PC-3 (cell line): ENCODE data around the gene NUDT22. TPM values are rescaled to one million over a fixed set of nuclear protein-coding genes. Genes with fewer than 3 reads are reported as not detected.

ENCODE experiments used
- ATAC-seq: fragments of 200-7000 bp; cut with Tn5 transposase; 2 replicates; pipeline ENCODE4 v1.9.1; 2020; ENCODE audit warnings: mild to moderate bottlenecking, moderate library complexity
- BruUV-seq: library from RNA; stranded (reverse); fragments of 400-500 nt; replicated peaks from 2 replicates; lab custom pipeline; 2021; lab: Mats Ljungman, UMichigan
- CTCF ChIA-PET: fragments of 300-600 bp; sonication (Branson Sonifier 250); formaldehyde crosslinking; loops from one replicate; lab custom pipeline; 2022; ENCODE audit warnings: antibody characterized with exemption; lab: Charles Lee
- POLR2A ChIA-PET: fragments of 300-600 bp; sonication (Branson Sonifier 250); formaldehyde crosslinking; loops from one replicate; lab custom pipeline; 2022; ENCODE audit warnings: antibody characterized with exemption; ENCODE audit not compliant: unreplicated experiment; lab: Charles Lee
- DNase-seq: peaks from one replicate; pipeline ENCODE4 v3.0.0-alpha.2; 2015
- H2AFZ ChIP-seq: fragments of 300-600 bp; sonication (generic); 2 replicates; pipeline ENCODE4 v1.6.0; 2016; ENCODE audit warnings: antibody characterized with exemption, low read length
- H3F3A ChIP-seq: fragments of 300-600 bp; sonication (generic); one replicate; pipeline ENCODE4 v1.6.0; 2017; ENCODE audit warnings: antibody characterized with exemption, low read length, control low read depth, mild to moderate bottlenecking; ENCODE audit not compliant: unreplicated experiment
- H3K27ac ChIP-seq: fragments of 300-600 bp; sonication (generic); 2 replicates; pipeline ENCODE4 v1.5.1; 2016; ENCODE audit warnings: mild to moderate bottlenecking, low read length
- H3K27me3 ChIP-seq: fragments of 300-600 bp; sonication (generic); 2 replicates; pipeline ENCODE4 v1.6.1; 2016; ENCODE audit warnings: low read length, mixed read lengths
- H3K36me3 ChIP-seq: fragments of 300-600 bp; sonication (generic); 2 replicates; pipeline ENCODE4 v1.6.1; 2016; ENCODE audit warnings: low read depth, mixed run types, low read length, mixed read lengths
- H3K4me1 ChIP-seq: fragments of 300-600 bp; sonication (generic); 2 replicates; pipeline ENCODE4 v1.5.1; 2016; ENCODE audit warnings: low read length; ENCODE audit not compliant: insufficient read depth
- H3K4me2 ChIP-seq: fragments of 300-600 bp; sonication (generic); 2 replicates; pipeline ENCODE4 v1.6.0; 2016; ENCODE audit warnings: low read length
- H3K4me3 ChIP-seq: fragments of 300-600 bp; sonication (generic); 2 replicates; pipeline ENCODE4 v1.5.1; 2016; ENCODE audit warnings: mild to moderate bottlenecking, low read length, mixed read lengths
- H3K79me2 ChIP-seq: fragments of 300-600 bp; sonication (generic); 2 replicates; pipeline ENCODE4 v1.6.1; 2017; ENCODE audit warnings: low read length, mixed read lengths
- H3K9ac ChIP-seq: fragments of 300-600 bp; sonication (generic); 2 replicates; pipeline ENCODE4 v1.6.0; 2016; ENCODE audit warnings: mild to moderate bottlenecking, low read length
- H3K9me2 ChIP-seq: fragments of 300-600 bp; sonication (generic); replicated peaks from 2 replicates; pipeline ENCODE4 v1.6.1; 2016; ENCODE audit warnings: mixed run types, low read length, mixed read lengths
- H3K9me3 ChIP-seq: fragments of 300-600 bp; sonication (generic); 2 replicates; pipeline ENCODE4 v1.6.1; 2016; ENCODE audit warnings: low read length, mixed read lengths
- H4K20me1 ChIP-seq: fragments of 300-600 bp; sonication (generic); 2 replicates; pipeline ENCODE4 v1.6.1; 2016; ENCODE audit warnings: low read length, mixed read lengths
- EZH2 ChIP-seq: fragments of 300-600 bp; sonication (generic); IDR thresholded peaks from one replicate; pipeline ENCODE4 v1.6.1; 2017; ENCODE audit warnings: antibody characterized with exemption, mild to moderate bottlenecking, low read length; ENCODE audit not compliant: unreplicated experiment
- EZH2phosphoT487 ChIP-seq: fragments of 300-600 bp; sonication (generic); IDR thresholded peaks from 2 replicates; pipeline ENCODE4 v1.6.1; 2018; ENCODE audit warnings: mild to moderate bottlenecking, antibody characterized with exemption, low read length, borderline replicate concordance
- intact Hi-C: fragments of 100-400 bp; cut with micrococcal nuclease; formaldehyde crosslinking; loops from 2 replicates; pipeline ENCODE4 v1.9.0; 2023
- total RNA-seq: library from RNA; depleted of rRNA; stranded (reverse); fragments of >200 nt; gene quantifications from 2 replicates; pipeline ENCODE4 v1.2.3, GENCODE V29; 2014
- TF ChIP-seq, protein P1 (sequence below): fragments of 300-600 bp; sonication (generic); conservative IDR thresholded peaks from 2 replicates; pipeline ENCODE4 v1.5.1; 2017; ENCODE audit warnings: antibody characterized with exemption, low read depth, mild to moderate bottlenecking, low read length

Gene NUDT22
- total RNA-seq, 1 experiment from 2014 or later, result 98.3 TPM

DNA sequence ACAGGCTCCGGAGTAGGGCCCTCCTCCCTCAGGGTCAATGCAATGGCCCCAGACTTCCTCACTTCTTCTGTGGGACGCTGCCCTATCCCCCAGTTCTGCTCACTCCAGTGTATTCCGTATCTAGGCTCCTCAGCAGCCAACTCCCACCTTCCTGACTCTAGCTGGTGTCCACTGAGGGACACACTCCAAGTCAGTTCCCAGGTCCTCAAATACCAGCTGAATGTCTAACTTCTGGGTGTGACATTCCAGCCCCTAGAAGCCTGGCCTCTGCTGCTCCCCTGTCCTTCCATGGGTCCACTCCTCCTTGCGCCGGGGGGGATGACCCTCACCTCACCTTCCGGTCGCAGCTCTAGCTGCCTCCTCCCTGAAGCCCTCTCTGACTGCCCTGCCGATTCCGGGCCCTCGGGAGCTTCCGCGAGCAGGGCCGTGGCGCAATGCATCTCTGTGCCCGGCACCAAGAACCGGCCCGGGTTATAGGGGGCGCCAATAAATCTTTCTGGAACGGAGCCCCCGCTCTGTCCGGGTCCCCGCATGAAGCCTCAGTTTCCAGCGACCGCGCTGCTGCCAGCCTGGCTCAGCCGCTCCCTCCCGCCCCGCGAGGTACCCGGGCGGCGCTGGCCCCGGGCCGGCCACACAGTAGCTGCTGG lies 42.9 kb downstream of the NUDT22 start:
- H2AFZ ChIP-seq, result peak overlapping the region; percentile 76
- H3K9me3 ChIP-seq, result no peaks in the 10 kb centered on the region
- ChIA-PET CTCF (no interaction called here), POLR2A (no interaction called here)
- peak overlapping the region; percentile 69 for H3K4me3 ChIP-seq
- peaks cover 14% of the 10 kb centered on the region; the same call in 1 of the 2 replicates for H3K79me2 ChIP-seq
- H3K27ac ChIP-seq, result peak overlapping the region; percentile 59
- peak overlapping the region; percentile 82 for H3K4me2 ChIP-seq
- no TSS peak for BruUV-seq
- H3K9ac ChIP-seq, result peak overlapping the region; percentile 74
- peaks cover 35% of the 10 kb centered on the region for H3K4me1 ChIP-seq
- intact Hi-C loops, result no loop called here
- H3K27me3 ChIP-seq, result no peaks in the 10 kb centered on the region
- peak; percentile 3 for ATAC-seq
- DNase-seq, result peak; percentile 50
- no peak for TF ChIP-seq EZH2phosphoT487
- TF ChIP-seq EZH2, result no peak
- TF ChIP-seq, protein P1, sequence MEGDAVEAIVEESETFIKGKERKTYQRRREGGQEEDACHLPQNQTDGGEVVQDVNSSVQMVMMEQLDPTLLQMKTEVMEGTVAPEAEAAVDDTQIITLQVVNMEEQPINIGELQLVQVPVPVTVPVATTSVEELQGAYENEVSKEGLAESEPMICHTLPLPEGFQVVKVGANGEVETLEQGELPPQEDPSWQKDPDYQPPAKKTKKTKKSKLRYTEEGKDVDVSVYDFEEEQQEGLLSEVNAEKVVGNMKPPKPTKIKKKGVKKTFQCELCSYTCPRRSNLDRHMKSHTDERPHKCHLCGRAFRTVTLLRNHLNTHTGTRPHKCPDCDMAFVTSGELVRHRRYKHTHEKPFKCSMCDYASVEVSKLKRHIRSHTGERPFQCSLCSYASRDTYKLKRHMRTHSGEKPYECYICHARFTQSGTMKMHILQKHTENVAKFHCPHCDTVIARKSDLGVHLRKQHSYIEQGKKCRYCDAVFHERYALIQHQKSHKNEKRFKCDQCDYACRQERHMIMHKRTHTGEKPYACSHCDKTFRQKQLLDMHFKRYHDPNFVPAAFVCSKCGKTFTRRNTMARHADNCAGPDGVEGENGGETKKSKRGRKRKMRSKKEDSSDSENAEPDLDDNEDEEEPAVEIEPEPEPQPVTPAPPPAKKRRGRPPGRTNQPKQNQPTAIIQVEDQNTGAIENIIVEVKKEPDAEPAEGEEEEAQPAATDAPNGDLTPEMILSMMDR, result no peak
- H3F3A ChIP-seq, result no peaks in the 10 kb centered on the region
- H4K20me1 ChIP-seq, result no peaks in the 10 kb centered on the region
- H3K36me3 ChIP-seq, result peaks cover 5% of the 10 kb centered on the region; the same call in 1 of the 2 replicates
- no peaks in the 10 kb centered on the region for H3K9me2 ChIP-seq

DNA sequence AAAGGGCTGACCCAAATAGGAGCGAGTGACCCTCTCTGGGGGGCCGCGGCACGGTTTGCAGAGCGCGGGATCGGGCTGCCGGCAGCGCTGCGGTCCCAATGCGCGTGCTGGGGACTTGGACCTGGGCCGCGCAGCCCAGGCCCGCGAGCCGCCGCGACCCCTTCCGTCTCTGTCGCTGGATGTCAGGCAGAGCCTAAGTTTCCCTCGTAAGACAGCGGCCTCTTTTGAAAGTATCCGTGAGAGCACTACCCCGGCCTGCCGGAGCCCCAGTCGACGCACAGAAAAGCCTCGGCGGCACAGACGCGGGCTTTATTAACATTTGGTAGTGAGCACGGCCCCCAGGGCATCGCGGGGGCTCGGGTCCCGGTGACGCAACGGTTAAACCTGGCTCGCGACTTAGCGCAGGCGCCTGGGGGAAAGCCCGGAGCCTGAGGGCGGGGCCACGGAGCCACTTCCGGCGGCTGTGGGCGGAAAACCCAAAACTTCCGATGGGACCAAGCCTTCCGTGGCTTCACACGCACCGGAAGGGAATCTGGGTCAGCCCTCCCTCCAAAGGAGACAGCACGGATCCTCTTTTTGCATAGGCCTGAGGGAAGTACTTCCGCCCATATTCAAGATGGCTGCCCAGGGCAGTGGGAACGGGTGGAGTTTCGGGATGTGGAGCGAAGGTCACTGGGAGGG lies 43.6 kb downstream of the NUDT22 start:
- H3K27ac ChIP-seq, result peak overlapping the region; percentile 83
- H3K9me3 ChIP-seq, result no peaks in the 10 kb centered on the region
- peak overlapping the region; percentile 79 for H3K9ac ChIP-seq
- TF ChIP-seq, protein P1, result no peak
- TF ChIP-seq EZH2 (no peak), EZH2phosphoT487 (no peak)
- no peaks in the 10 kb centered on the region for H3K9me2 ChIP-seq
- no peaks in the 10 kb centered on the region for H3K27me3 ChIP-seq
- BruUV-seq, result TSS peak; percentile 55
- peaks cover 35% of the 10 kb centered on the region for H3K4me1 ChIP-seq
- intact Hi-C loops, result loop anchor here (2.0 kb wide), 3 partner anchors 15 to 35 kb away; partner anchors contain the start of genes BAD, ESRRA, GPR137 and PPP1R14B
- H3K4me3 ChIP-seq, result peak overlapping the region; percentile 69
- H3K36me3 ChIP-seq, result peaks cover 5% of the 10 kb centered on the region; the same call in 1 of the 2 replicates
- ATAC-seq, result peak; percentile 80
- peak overlapping the region; percentile 76 for H2AFZ ChIP-seq
- H3K79me2 ChIP-seq, result peaks cover 14% of the 10 kb centered on the region; the same call in 1 of the 2 replicates
- H3K4me2 ChIP-seq, result peak overlapping the region; percentile 83
- DNase-seq, result peak; percentile 100
- ChIA-PET POLR2A (interaction anchor here (0.6 kb wide), 2 partner anchors 10 to 62 kb away, joined by 3 read pairs; no protein-coding TSS in a partner anchor), CTCF (interaction anchor here (0.7 kb wide), 1 partner anchor 516 kb away, joined by 4 read pairs; no protein-coding TSS in a partner anchor)
- H3F3A ChIP-seq, result no peaks in the 10 kb centered on the region
- H4K20me1 ChIP-seq, result no peaks in the 10 kb centered on the region
